Hepatic stellate cell (primary cell): ENCODE measurements around the gene TTLL3.
A peak's percentile ranks its signal among the peaks of the same experiment; 100 is the strongest.
"Not testable (repeated sequence)": the region's sequence is repeated elsewhere in the genome, so short reads cannot be mapped to it uniquely, and the experiment has no call there.

Source experiments
- DNase-seq: peaks from one replicate; pipeline ENCODE4 v3.0.0; 2011; ENCODE audit warnings: low spot score

The TTLL3 gene

GRCh38 chr3:9866639-9867038 lies 56.6 kb downstream of the TTLL3 start:
- no peak for DNase-seq

- DNase-seq: no peak
Observed at GRCh38 chr3:9867106-9867505, 57.0 kb downstream of the TTLL3 start.

GRCh38 chr3:9869955-9870354 lies 59.9 kb downstream of the TTLL3 start:
- no peak for DNase-seq

GRCh38 chr3:9870978-9871377 lies 60.9 kb downstream of the TTLL3 start:
- no peak for DNase-seq

- DNase-seq: not testable (repeated sequence)
Observed at GRCh38 chr3:9872067-9872466, 62.0 kb downstream of the TTLL3 start.

- DNase-seq: no peak
Observed at GRCh38 chr3:9875448-9875847, 65.4 kb downstream of the TTLL3 start.

- DNase-seq: not testable (repeated sequence)
Observed at GRCh38 chr3:9876255-9876654, 66.2 kb downstream of the TTLL3 start.

- DNase-seq: no peak
Observed at GRCh38 chr3:9876991-9877390, 66.9 kb downstream of the TTLL3 start.

- DNase-seq: no peak
Observed at GRCh38 chr3:9878700-9879099, 68.6 kb downstream of the TTLL3 start.

- DNase-seq: no peak
Observed at GRCh38 chr3:9879830-9880549, 69.9 kb downstream of the TTLL3 start, which contains the start of gene CIDEC. Gene CIDEC (minus strand): TSS chr3:9880253. CDS start chr3:9878486, 1,767 bp downstream.

- no peak for DNase-seq
Observed at GRCh38 chr3:9881441-9881840, 71.4 kb downstream of the TTLL3 start.

GRCh38 chr3:9883706-9884554 lies 73.9 kb downstream of the TTLL3 start:
- no peak for DNase-seq

- peak; percentile 91 for DNase-seq
Observed at GRCh38 chr3:9884555-9885165, 74.6 kb downstream of the TTLL3 start.
